Neuronal stem cell (in vitro differentiated cells): ENCODE results near the gene MASTL.

Experiments
- DNase-seq: peaks from one replicate; pipeline ENCODE4 v3.0.0-alpha.2; 2013; ENCODE audit warnings: low spot score
- H2AFZ ChIP-seq: one replicate; pipeline ENCODE4 v1.6.1; 2013; ENCODE audit warnings: mild to moderate bottlenecking, low read length, inconsistent platforms
- H2AK5ac ChIP-seq: 2 replicates; pipeline ENCODE4 v1.6.1; 2013; ENCODE audit warnings: low read depth, mild to moderate bottlenecking, inconsistent platforms, low read length, moderate library complexity, mixed read lengths
- H2BK120ac ChIP-seq: 2 replicates; pipeline ENCODE4 v1.6.1; 2013; ENCODE audit warnings: low read depth, mild to moderate bottlenecking, inconsistent platforms, low read length, moderate library complexity, mixed read lengths
- H2BK12ac ChIP-seq: one replicate; pipeline ENCODE4 v1.6.1; 2013; ENCODE audit warnings: low read length, inconsistent platforms
- H2BK15ac ChIP-seq: 2 replicates; pipeline ENCODE4 v1.6.1; 2013; ENCODE audit warnings: mild to moderate bottlenecking, low read length, inconsistent platforms, mixed read lengths
- H2BK5ac ChIP-seq: one replicate; pipeline ENCODE4 v1.6.1; 2013; ENCODE audit warnings: inconsistent platforms, mild to moderate bottlenecking, low read length, moderate library complexity
- H3K14ac ChIP-seq: one replicate; pipeline ENCODE4 v1.6.1; 2013; ENCODE audit warnings: low read length, inconsistent platforms
- H3K18ac ChIP-seq: 2 replicates; pipeline ENCODE4 v1.6.1; 2013; ENCODE audit warnings: low read length, inconsistent platforms
- H3K23ac ChIP-seq: 2 replicates; pipeline ENCODE4 v1.6.1; 2013; ENCODE audit warnings: low read depth, mild to moderate bottlenecking, mixed read lengths, low read length, inconsistent platforms; ENCODE audit not compliant: poor library complexity
- H3K27ac ChIP-seq: replicated peaks from 3 replicates; pipeline ENCODE4 v1.5.1; 2013; ENCODE audit warnings: low read length, inconsistent platforms
- H3K27me3 ChIP-seq, 3 experiments: 2 replicates each; pipeline ENCODE4 v1.6.1; 2013; ENCODE audit warnings: low read length in 3 of 3, mild to moderate bottlenecking in 2 of 3, inconsistent platforms in 1 of 3, low read depth in 1 of 3, mixed read lengths in 1 of 3, moderate library complexity in 1 of 3; ENCODE audit not compliant: control insufficient read depth in 3 of 3, insufficient read depth in 3 of 3
- H3K36me3 ChIP-seq, 2 donors: replicated peaks in 1 of 2; 2 replicates each; pipeline ENCODE4 v1.6.1; 2013; ENCODE audit warnings: low read length in 2 of 2; ENCODE audit not compliant: control insufficient read depth in 2 of 2, insufficient read depth in 2 of 2
- H3K4ac ChIP-seq: 2 replicates; pipeline ENCODE4 v1.6.1; 2013; ENCODE audit warnings: inconsistent platforms, mild to moderate bottlenecking, low read length, moderate library complexity
- H3K4me1 ChIP-seq, 2 donors: 1 replicate in 1 of 2; 2 replicates in 1 of 2; pipeline ENCODE4 v1.6.1; 2013; ENCODE audit warnings: low read length in 2 of 2, low read depth in 1 of 2; ENCODE audit not compliant: control insufficient read depth in 2 of 2, insufficient read depth in 1 of 2
- H3K4me2 ChIP-seq: one replicate; pipeline ENCODE4 v1.6.1; 2013; ENCODE audit warnings: mild to moderate bottlenecking, low read length, inconsistent platforms; ENCODE audit not compliant: insufficient read depth, poor library complexity, severe bottlenecking
- H3K4me3 ChIP-seq, 2 donors: 2 replicates each; pipeline ENCODE4 v1.5.1; 2013; ENCODE audit warnings: low read length in 2 of 2, mild to moderate bottlenecking in 2 of 2, inconsistent platforms in 1 of 2, moderate library complexity in 1 of 2
- H3K79me1 ChIP-seq: one replicate; pipeline ENCODE4 v1.6.1; 2013; ENCODE audit warnings: low read depth, mild to moderate bottlenecking, inconsistent platforms, low read length, moderate library complexity
- H3K9ac ChIP-seq: one replicate; pipeline ENCODE4 v1.6.1; 2013; ENCODE audit warnings: mild to moderate bottlenecking, low read depth, low read length, inconsistent platforms; ENCODE audit not compliant: poor library complexity
- H3K9me3 ChIP-seq, 2 donors: replicated peaks in 1 of 2; 2 replicates each; pipeline versions ENCODE3 to v1.6.1; 2013; ENCODE audit warnings: low read length in 2 of 2, mild to moderate bottlenecking in 2 of 2, inconsistent platforms in 1 of 2, low read depth in 1 of 2, mixed read lengths in 1 of 2, moderate library complexity in 1 of 2; ENCODE audit not compliant: control insufficient read depth in 2 of 2, insufficient read depth in 1 of 2
- H4K8ac ChIP-seq: one replicate; pipeline ENCODE4 v1.6.1; 2013; ENCODE audit warnings: low read depth, mild to moderate bottlenecking, inconsistent platforms, low read length, moderate library complexity
- H4K91ac ChIP-seq: one replicate; pipeline ENCODE4 v1.6.1; 2013; ENCODE audit warnings: low read length, low read depth, mild to moderate bottlenecking, inconsistent platforms; ENCODE audit not compliant: poor library complexity
- WGBS, 2 donors: extraction: QIAGEN DNeasy Blood & Tissue Kit; methylation state at CpG; one replicate each; pipeline ENCODE4 v1.1.7; 2013; ENCODE audit warnings: missing lambda C conversion rate in 2 of 2, mixed read lengths in 1 of 2; ENCODE audit not compliant: insufficient read length in 2 of 2, insufficient replicate concordance in 1 of 2; ENCODE audit errors: extremely low coverage in 2 of 2; 5-methylcytosine and 5-hydroxymethylcytosine counted together

The MASTL gene

GRCh38 chr10:27188897-27189296 lies 33.7 kb downstream of the MASTL start:
- no CpG with 5 or more reads among the region's 4 CpGs for WGBS, 2 donors
- H3K14ac ChIP-seq, result no peak overlapping the region
- H3K4ac ChIP-seq, result no peak overlapping the region
- H2BK120ac ChIP-seq, result no peak overlapping the region
- no peak overlapping the region for H3K23ac ChIP-seq
- no peaks in the 10 kb centered on the region for H3K27me3 ChIP-seq
- no peak overlapping the region for H2AK5ac ChIP-seq
- H2BK5ac ChIP-seq, result no peak overlapping the region
- H4K8ac ChIP-seq, result no peak overlapping the region
- no peak overlapping the region for H2AFZ ChIP-seq
- no peak overlapping the region for H3K18ac ChIP-seq
- H2BK12ac ChIP-seq, result no peak overlapping the region
- peaks cover 12 to 48% of the 10 kb centered on the region in 2 donors for H3K36me3 ChIP-seq
- H4K91ac ChIP-seq, result no peak overlapping the region
- H3K4me3 ChIP-seq, result no peak overlapping the region
- H3K4me2 ChIP-seq, result no peak overlapping the region
- no peaks in the 10 kb centered on the region for H3K9me3 ChIP-seq
- no peak for DNase-seq
- H3K27ac ChIP-seq, result no peak overlapping the region
- no peak overlapping the region for H3K9ac ChIP-seq
- H3K79me1 ChIP-seq, result no peaks in the 10 kb centered on the region
- no peak overlapping the region for H2BK15ac ChIP-seq
- no peaks in the 10 kb centered on the region for H3K4me1 ChIP-seq

- Histone ChIP-seq H3K79me1 (no peaks in the 10 kb centered on the region), H3K4me3 (no peak overlapping the region), H3K4me2 (no peak overlapping the region), H2BK15ac (no peak overlapping the region), H2BK5ac (no peak overlapping the region), H4K91ac (no peak overlapping the region), H2AK5ac (no peak overlapping the region), H4K8ac (no peak overlapping the region), H3K9me3 (no peaks in the 10 kb centered on the region), H2AFZ (no peak overlapping the region), H3K4me1 (no peaks in the 10 kb centered on the region), H3K23ac (no peak overlapping the region), H3K18ac (no peak overlapping the region), H3K36me3 (peaks cover 3 to 34% of the 10 kb centered on the region in 2 donors), H3K4ac (no peak overlapping the region), H3K27ac (no peak overlapping the region), H2BK120ac (no peak overlapping the region), H3K9ac (no peak overlapping the region), H3K14ac (no peak overlapping the region), H3K27me3 (no peaks in the 10 kb centered on the region), H2BK12ac (no peak overlapping the region)
- no CpG with 5 or more reads among the region's 2 CpGs for WGBS, 2 donors
- no peak for DNase-seq
Observed at GRCh38 chr10:27190508-27190907, 35.4 kb downstream of the MASTL start.

- Histone ChIP-seq H3K27ac (no peak overlapping the region), H3K18ac (no peak overlapping the region), H4K8ac (no peak overlapping the region), H2BK15ac (no peak overlapping the region), H3K9me3 (no peaks in the 10 kb centered on the region), H2BK12ac (no peak overlapping the region), H3K23ac (no peak overlapping the region), H3K4ac (no peak overlapping the region), H2BK120ac (no peak overlapping the region), H3K4me2 (no peak overlapping the region), H3K9ac (no peak overlapping the region), H2AFZ (no peak overlapping the region), H2AK5ac (no peak overlapping the region), H3K36me3 (peaks cover 1 to 30% of the 10 kb centered on the region in 2 donors), H4K91ac (no peak overlapping the region), H2BK5ac (no peak overlapping the region), H3K4me3 (no peak overlapping the region), H3K79me1 (no peaks in the 10 kb centered on the region), H3K27me3 (no peaks in the 10 kb centered on the region), H3K4me1 (no peaks in the 10 kb centered on the region), H3K14ac (no peak overlapping the region)
- WGBS, 2 donors, result no CpG with 5 or more reads among the region's 3 CpGs
- DNase-seq, result no peak
Observed at GRCh38 chr10:27192284-27192683, 37.1 kb downstream of the MASTL start.

- no peak overlapping the region for H3K9ac ChIP-seq
- H2BK15ac ChIP-seq, result no peak overlapping the region
- no peak overlapping the region for H2BK120ac ChIP-seq
- no peak overlapping the region for H3K14ac ChIP-seq
- H3K4me3 ChIP-seq, result no peak overlapping the region
- H3K4me1 ChIP-seq, result no peaks in the 10 kb centered on the region
- H3K36me3 ChIP-seq, result peaks cover 0 to 53% of the 10 kb centered on the region in 2 donors
- H3K27ac ChIP-seq, result no peak overlapping the region
- no peak overlapping the region for H3K18ac ChIP-seq
- H3K9me3 ChIP-seq, result no peaks in the 10 kb centered on the region
- H4K8ac ChIP-seq, result no peak overlapping the region
- no peak overlapping the region for H2AFZ ChIP-seq
- H2BK12ac ChIP-seq, result no peak overlapping the region
- no peak overlapping the region for H2AK5ac ChIP-seq
- no peak overlapping the region for H3K4me2 ChIP-seq
- H2BK5ac ChIP-seq, result no peak overlapping the region
- H3K79me1 ChIP-seq, result no peaks in the 10 kb centered on the region
- H4K91ac ChIP-seq, result no peak overlapping the region
- DNase-seq, result no peak
- WGBS, 2 donors, result no CpG with 5 or more reads among the region's 2 CpGs
- H3K23ac ChIP-seq, result no peak overlapping the region
- no peak overlapping the region for H3K4ac ChIP-seq
- H3K27me3 ChIP-seq, result no peaks in the 10 kb centered on the region
Observed at GRCh38 chr10:27197980-27198620, 42.9 kb downstream of the MASTL start.
